NB4 (cell line): ENCODE results near the gene DKK1.

ENCODE experiments used
- DNase-seq: peaks from one replicate; pipeline ENCODE4 v3.0.0; 2010; ENCODE audit warnings: low read depth
- H3K4me3 ChIP-seq: one replicate; pipeline ENCODE4 v1.5.1; 2011; ENCODE audit warnings: mild to moderate bottlenecking, low read depth, low read length, moderate library complexity
- CTCF ChIP-seq: IDR thresholded peaks from one replicate; pipeline ENCODE4 v1.5.1; 2012; ENCODE audit warnings: low read depth, low read length
- MAX ChIP-seq: IDR thresholded peaks from 2 replicates; pipeline ENCODE4 v1.6.1; 2011; ENCODE audit warnings: low read depth, low read length
- MYC ChIP-seq: IDR thresholded peaks from 2 replicates; pipeline ENCODE4 v1.6.1; 2011; ENCODE audit warnings: low read depth, low read length
- POLR2A ChIP-seq: IDR thresholded peaks from 2 replicates; pipeline ENCODE4 v1.6.1; 2011; ENCODE audit warnings: mild to moderate bottlenecking; ENCODE audit not compliant: insufficient read length; ENCODE audit errors: extremely low read depth

DKK1 gene

GRCh38 chr10:52347327-52347667 is 33.2 kb downstream of the DKK1 start:
- no peak overlapping the region for H3K4me3 ChIP-seq
- TF ChIP-seq MAX (no peak), CTCF (no peak), POLR2A (no peak), MYC (no peak)
- no peak for DNase-seq

- TF ChIP-seq POLR2A (no peak), MAX (no peak), MYC (no peak), CTCF (no peak)
- no peak overlapping the region for H3K4me3 ChIP-seq
- no peak for DNase-seq
Measured at GRCh38 chr10:52348037-52348564, 34.0 kb downstream of the DKK1 start.

- no peak for DNase-seq
- no peak overlapping the region for H3K4me3 ChIP-seq
- TF ChIP-seq MAX (no peak), POLR2A (no peak), MYC (no peak), CTCF (no peak)
Measured at GRCh38 chr10:52351914-52352330, 37.8 kb downstream of the DKK1 start.

GRCh38 chr10:52353205-52353604 is 39.1 kb downstream of the DKK1 start:
- DNase-seq: no peak
- no peak overlapping the region for H3K4me3 ChIP-seq
- TF ChIP-seq MAX (no peak), POLR2A (no peak), CTCF (no peak), MYC (no peak)

GRCh38 chr10:52353960-52354394 is 39.9 kb downstream of the DKK1 start:
- no peak for DNase-seq
- TF ChIP-seq POLR2A (no peak), MAX (no peak), CTCF (no peak)
- H3K4me3 ChIP-seq: no peak overlapping the region

GRCh38 chr10:52357971-52358370 is 43.9 kb downstream of the DKK1 start:
- no peak overlapping the region for H3K4me3 ChIP-seq
- DNase-seq: no peak
- TF ChIP-seq MYC: no peak
- TF ChIP-seq POLR2A: no peak
- TF ChIP-seq CTCF: no peak
- TF ChIP-seq MAX: no peak
